ENCODE measurements around the gene TCTN2.

- TF ChIP-seq ZFX (IDR thresholded peaks at IDR 0.05) (no peak), MAX (IDR thresholded peaks at IDR 0.05) (no peak), EZH2 (IDR thresholded peaks at IDR 0.05) (no peak)
These were observed 13.7 kb upstream of the TCTN2 start for GRCh38 chr12:123657211-123657610.

All from HCT116 (cell line).